ENCODE results near the gene OTOF.

- TF ChIP-seq TAF1 (IDR thresholded peaks at IDR 0.05; ENCODE audit: borderline replicate concordance, insufficient read depth, low read length) = no peak
- TF ChIP-seq POLR2AphosphoS5 (IDR thresholded peaks at IDR 0.05; ENCODE audit: low read depth, low read length) = no peak
Measured at GRCh38 chr2:26470601-26471260, 7.2 kb downstream of the OTOF start.

All from PFSK-1 (cell line).